Neural cell (in vitro differentiated cells): ENCODE measurements around the gene MIGA2. TPM values are rescaled to one million over a fixed set of nuclear protein-coding genes. Genes with fewer than 3 reads are reported as not detected.

Source experiments
- H2AFZ ChIP-seq: fragments of 200-600, 300-800 bp; sonication (generic), shearing (Covaris generic); 2 replicates; pipeline ENCODE4 v1.6.0; 2014; ENCODE audit warnings: low read depth, mild to moderate bottlenecking, antibody characterized with exemption, low read length, moderate library complexity
- H3F3A ChIP-seq: fragments of 200-600 bp; shearing (Covaris generic); 2 replicates; pipeline ENCODE4 v1.6.1; 2016; ENCODE audit warnings: mild to moderate bottlenecking, moderate library complexity, mixed read lengths, antibody characterized with exemption, low read length; ENCODE audit not compliant: insufficient read depth, poor library complexity, severe bottlenecking
- H3K27ac ChIP-seq: fragments of 200-600, 300-800 bp; sonication (generic), shearing (Covaris generic); 2 replicates; pipeline ENCODE4 v1.5.1; 2014; ENCODE audit warnings: mild to moderate bottlenecking, low read length, moderate library complexity
- H3K27me3 ChIP-seq: fragments of 300-800, 200-600 bp; sonication (generic), shearing (Covaris generic); 2 replicates; pipeline ENCODE4 v1.6.0; 2014; ENCODE audit warnings: mild to moderate bottlenecking, low read depth, low read length, moderate library complexity; ENCODE audit not compliant: insufficient read depth
- H3K36me3 ChIP-seq: fragments of 300-800, 200-600 bp; sonication (generic), shearing (Covaris generic); 2 replicates; pipeline ENCODE4 v1.5.1; 2014; ENCODE audit warnings: mild to moderate bottlenecking, antibody characterized with exemption, low read length, moderate library complexity; ENCODE audit not compliant: insufficient read depth
- H3K4me2 ChIP-seq: fragments of 300-800, 200-600 bp; sonication (generic), shearing (Covaris generic); 2 replicates; pipeline ENCODE4 v1.6.0; 2014; ENCODE audit warnings: mild to moderate bottlenecking, low read length
- H3K4me3 ChIP-seq: fragments of 300-800, 200-600 bp; sonication (generic), shearing (Covaris generic); 2 replicates; pipeline ENCODE4 v1.5.1; 2014; ENCODE audit warnings: mild to moderate bottlenecking, low read length, moderate library complexity
- H3K79me2 ChIP-seq: fragments of 200-600 bp; shearing (Covaris generic); replicated peaks from 2 replicates; pipeline ENCODE4 v1.6.0; 2014; ENCODE audit warnings: mild to moderate bottlenecking, low read length, moderate library complexity; ENCODE audit not compliant: insufficient read depth
- H3K9ac ChIP-seq: fragments of 300-800, 200-600 bp; sonication (generic), shearing (Covaris generic); 2 replicates; pipeline ENCODE4 v1.6.1; 2016; ENCODE audit warnings: mild to moderate bottlenecking, low read length, mixed read lengths
- H3K9me2 ChIP-seq: fragments of 200-600 bp; shearing (Covaris generic); 2 replicates; pipeline ENCODE4 v1.6.1; 2016; ENCODE audit warnings: mild to moderate bottlenecking, low read length, mixed read lengths; ENCODE audit not compliant: insufficient read depth
- H3K9me3 ChIP-seq: fragments of 200-600, 300-800 bp; sonication (generic), shearing (Covaris generic); 2 replicates; pipeline ENCODE4 v1.6.1; 2016; ENCODE audit warnings: mild to moderate bottlenecking, mixed run types, low read length, moderate library complexity, mixed read lengths
- H4K20me1 ChIP-seq: fragments of 200-600 bp; shearing (Covaris generic); 2 replicates; pipeline ENCODE4 v1.6.1; 2016; ENCODE audit warnings: mild to moderate bottlenecking, mixed run types; ENCODE audit not compliant: insufficient read depth
- CTCF ChIP-seq: fragments of 450-650 bp; IDR thresholded peaks from 2 replicates; pipeline ENCODE4 v1.5.1; 2014; ENCODE audit warnings: antibody characterized with exemption, mild to moderate bottlenecking, moderate library complexity; ENCODE audit not compliant: poor library complexity, severe bottlenecking
- EP300 ChIP-seq: fragments of 450-650 bp; conservative IDR thresholded peaks from 2 replicates; pipeline ENCODE4 v1.6.1; 2014; ENCODE audit warnings: antibody characterized with exemption, mild to moderate bottlenecking, moderate library complexity; ENCODE audit not compliant: poor library complexity, severe bottlenecking
- EZH2 ChIP-seq: fragments of 200-600, 300-800 bp; shearing (Covaris generic), sonication (generic); IDR thresholded peaks from 2 replicates; pipeline ENCODE4 v1.6.1; 2014; ENCODE audit warnings: antibody characterized with exemption, low read length, borderline replicate concordance, mild to moderate bottlenecking; ENCODE audit not compliant: insufficient read depth, poor library complexity, severe bottlenecking
- MXI1 ChIP-seq: fragments of 450-650 bp; conservative IDR thresholded peaks from 2 replicates; pipeline ENCODE4 v1.6.1; 2014; ENCODE audit warnings: antibody characterized with exemption, mild to moderate bottlenecking; ENCODE audit not compliant: poor library complexity, severe bottlenecking
- POLR2AphosphoS5 ChIP-seq: IDR thresholded peaks from 2 replicates; pipeline ENCODE4 v1.6.1; 2012
- RAD21 ChIP-seq: fragments of 450-650 bp; conservative IDR thresholded peaks from 2 replicates; pipeline ENCODE4 v1.6.1; 2014; ENCODE audit warnings: antibody characterized with exemption, mild to moderate bottlenecking, moderate library complexity
- REST ChIP-seq: IDR thresholded peaks from 2 replicates; pipeline ENCODE4 v1.6.1; 2012; ENCODE audit warnings: borderline replicate concordance
- SMC3 ChIP-seq: fragments of 450-650 bp; conservative IDR thresholded peaks from 2 replicates; pipeline ENCODE4 v1.6.1; 2014; ENCODE audit warnings: antibody characterized with exemption, mild to moderate bottlenecking, moderate library complexity; ENCODE audit not compliant: poor library complexity
- TAF1 ChIP-seq: IDR thresholded peaks from 2 replicates; pipeline ENCODE4 v1.6.1; 2012; ENCODE audit warnings: low read depth
- polyA plus RNA-seq: library from polyadenylated mRNA; depleted of rRNA; stranded (reverse); fragments of >200 nt; gene quantifications from 2 replicates; pipeline ENCODE4 v1.2.3, GENCODE V29; 2014

MIGA2 gene
- polyA plus RNA-seq, 1 donor from 2014 or later = 42.4 TPM

GRCh38 chr9:129073404-129073803, 37.0 kb downstream of the MIGA2 start:
- Histone ChIP-seq H3K4me3 (no peak overlapping the region), H3K36me3 (no peaks in the 10 kb centered on the region), H3K9me3 (no peaks in the 10 kb centered on the region), H3K79me2 (no peaks in the 10 kb centered on the region), H3K9ac (no peak overlapping the region), H2AFZ (no peak overlapping the region), H3K9me2 (no peaks in the 10 kb centered on the region), H3K27me3 (no peaks in the 10 kb centered on the region), H4K20me1 (no peaks in the 10 kb centered on the region), H3K27ac (no peak overlapping the region), H3K4me2 (no peak overlapping the region), H3F3A (no peaks in the 10 kb centered on the region)
- TF ChIP-seq MXI1 (no peak), POLR2AphosphoS5 (no peak), EZH2 (no peak), EP300 (no peak), RAD21 (no peak), REST (no peak), SMC3 (no peak), TAF1 (no peak)

- TF ChIP-seq MXI1 = no peak
- TF ChIP-seq SMC3 = no peak
- no peak for TF ChIP-seq RAD21
- TF ChIP-seq POLR2AphosphoS5 = no peak
- no peak for TF ChIP-seq REST
- TF ChIP-seq EP300 = no peak
- no peak for TF ChIP-seq CTCF
- TF ChIP-seq TAF1 = no peak
- no peak for TF ChIP-seq EZH2
- H3F3A ChIP-seq = no peaks in the 10 kb centered on the region
- no peaks in the 10 kb centered on the region for H3K9me3 ChIP-seq
- no peaks in the 10 kb centered on the region for H3K9me2 ChIP-seq
- H3K36me3 ChIP-seq = no peaks in the 10 kb centered on the region
- no peaks in the 10 kb centered on the region for H3K27me3 ChIP-seq
- no peak overlapping the region for H3K4me3 ChIP-seq
- H3K79me2 ChIP-seq = no peaks in the 10 kb centered on the region
- no peak overlapping the region for H3K27ac ChIP-seq
- H3K9ac ChIP-seq = no peak overlapping the region
- H3K4me2 ChIP-seq = no peak overlapping the region
- H4K20me1 ChIP-seq = no peaks in the 10 kb centered on the region
- H2AFZ ChIP-seq = no peak overlapping the region
Observed at GRCh38 chr9:129074106-129074505, 37.7 kb downstream of the MIGA2 start.
